Stimulated activated CD8-positive, alpha-beta memory T cell treated with anti-CD3 and anti-CD28 coated beads, Interleukin-15, amount 100 ng/mL, for 24 hours (primary cell): ENCODE measurements around the gene METRNL.
"Not testable (repeated sequence)": the region's sequence is repeated elsewhere in the genome, so short reads cannot be mapped to it uniquely, and the experiment has no call there.

Experiments used
- DNase-seq: peaks from one replicate; pipeline ENCODE4 v3.0.0-alpha.2; 2020; ENCODE audit warnings: low read depth

Gene METRNL

GRCh38 chr17:83079352-83079747, at the start of gene METRNL:
Gene METRNL, plus strand, starts transcription at chr17:83079609. Its CDS starts 207 bp downstream, at chr17:83079816.
- DNase-seq = no peak

- DNase-seq = no peak
Measured at GRCh38 chr17:83030432-83030831, 49.0 kb upstream of the METRNL start.

GRCh38 chr17:83031321-83031945, 48.0 kb upstream of the METRNL start:
- no peak for DNase-seq

GRCh38 chr17:83031946-83032451, 47.4 kb upstream of the METRNL start:
- not testable (repeated sequence) for DNase-seq

- DNase-seq = no peak
Measured at GRCh38 chr17:83032781-83033180, 46.6 kb upstream of the METRNL start.

- no peak for DNase-seq
Measured at GRCh38 chr17:83034525-83034924, 44.9 kb upstream of the METRNL start.

GRCh38 chr17:83035722-83036121, 43.7 kb upstream of the METRNL start:
- no peak for DNase-seq

GRCh38 chr17:83036193-83036592, 43.2 kb upstream of the METRNL start:
- DNase-seq = no peak

GRCh38 chr17:83036666-83037065, 42.7 kb upstream of the METRNL start:
- no peak for DNase-seq

- DNase-seq = no peak
Measured at GRCh38 chr17:83037084-83037873, 42.1 kb upstream of the METRNL start.

GRCh38 chr17:83037874-83038165, 41.6 kb upstream of the METRNL start:
- DNase-seq = no peak

- not testable (repeated sequence) for DNase-seq
Measured at GRCh38 chr17:83038983-83039382, 40.4 kb upstream of the METRNL start.

- no peak for DNase-seq
Measured at GRCh38 chr17:83041305-83041704, 38.1 kb upstream of the METRNL start.

GRCh38 chr17:83042522-83043158, 36.8 kb upstream of the METRNL start:
- no peak for DNase-seq

- not testable (repeated sequence) for DNase-seq
Measured at GRCh38 chr17:83044479-83044878, 34.9 kb upstream of the METRNL start.

- DNase-seq = no peak
Measured at GRCh38 chr17:83046448-83047181, 32.8 kb upstream of the METRNL start.

GRCh38 chr17:83047182-83047478, 32.3 kb upstream of the METRNL start:
- DNase-seq = no peak

GRCh38 chr17:83047818-83048475, 31.5 kb upstream of the METRNL start:
- DNase-seq = not testable (repeated sequence)

- no peak for DNase-seq
Measured at GRCh38 chr17:83050651-83051395, 28.6 kb upstream of the METRNL start.

GRCh38 chr17:83051396-83052240, 27.8 kb upstream of the METRNL start:
- DNase-seq = peak; percentile 96

GRCh38 chr17:83052241-83052564, 27.2 kb upstream of the METRNL start:
- no peak for DNase-seq
